ENCODE measurements around the gene GNE.
"Not testable (repeated sequence)": the region's sequence is repeated elsewhere in the genome, so short reads cannot be mapped to it uniquely, and the experiment has no call there.

GNE gene

GRCh38 chr9:36268007-36268427, 9.8 kb upstream of the GNE start:
- DNase-seq: no peak

DNA sequence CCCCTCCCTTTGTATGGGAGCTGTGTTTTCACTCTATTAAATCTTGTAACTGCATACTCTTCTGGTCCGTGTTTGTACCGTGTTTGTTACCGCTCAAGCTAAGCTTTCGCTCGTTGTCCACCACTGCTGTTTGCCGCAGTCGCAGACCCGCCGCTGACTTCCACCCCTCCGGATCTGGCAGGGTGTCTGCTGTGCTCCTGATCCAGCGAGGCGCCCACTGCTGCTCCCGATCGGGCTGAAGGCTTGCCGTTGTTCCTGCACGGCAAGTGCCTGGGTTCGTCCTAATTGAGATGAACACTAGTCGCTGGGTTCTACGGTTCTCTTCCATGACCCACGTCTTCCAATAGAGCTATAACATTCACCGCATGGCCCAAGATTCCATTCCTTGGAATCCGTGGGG, 6.6 kb upstream of the GNE start:
- no peak for DNase-seq

GRCh38 chr9:36263683-36264082, 5.4 kb upstream of the GNE start:
- no peak for DNase-seq

DNA sequence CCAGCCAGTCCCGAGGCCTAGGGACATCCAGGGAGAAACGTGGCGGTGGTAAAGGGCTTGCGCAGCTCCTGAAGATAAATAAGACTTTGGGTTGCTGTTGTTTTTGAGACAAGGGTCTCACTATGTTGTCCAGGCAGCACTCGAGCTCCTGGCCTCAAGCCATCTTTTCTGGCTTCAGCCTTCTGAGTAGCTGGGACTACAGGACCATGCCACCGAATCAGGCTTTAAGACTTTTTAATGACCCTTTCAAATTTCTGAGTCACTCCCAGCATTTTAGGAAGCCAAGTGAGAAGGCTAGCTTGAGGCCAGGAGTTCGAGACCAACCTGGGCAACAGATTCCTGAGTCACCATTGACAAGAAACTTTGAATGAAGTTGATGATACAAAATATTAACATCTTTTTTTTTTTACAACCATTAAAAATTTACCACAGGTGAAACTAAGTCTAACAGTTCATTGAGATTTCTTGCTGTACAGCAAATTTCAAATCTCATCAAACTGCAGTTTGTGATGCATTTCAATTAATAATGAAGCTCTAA, 817 bp upstream of the GNE start:
- DNase-seq: no peak

DNA sequence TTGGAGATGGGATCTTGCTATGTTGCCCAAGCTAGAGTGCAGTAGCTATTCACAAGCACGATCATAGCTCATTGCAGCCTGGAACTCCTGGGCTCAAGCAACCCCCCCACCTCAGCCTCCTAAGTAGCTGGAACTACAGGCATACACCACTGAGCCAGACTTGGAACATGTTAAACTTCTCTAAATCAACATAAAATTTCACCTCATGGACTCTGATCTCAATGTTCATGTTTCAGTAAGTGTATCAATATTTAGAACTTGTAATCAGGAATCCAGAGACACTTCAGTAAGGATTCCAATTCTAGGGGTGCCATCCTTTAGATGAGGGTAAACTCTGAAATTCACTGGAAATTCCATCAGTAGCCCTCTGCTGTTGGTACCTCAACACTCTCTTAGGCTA, 6.8 kb downstream of the GNE start:
- no peak for DNase-seq

GRCh38 chr9:36250079-36250478, 8.2 kb downstream of the GNE start:
- no peak for DNase-seq

DNA sequence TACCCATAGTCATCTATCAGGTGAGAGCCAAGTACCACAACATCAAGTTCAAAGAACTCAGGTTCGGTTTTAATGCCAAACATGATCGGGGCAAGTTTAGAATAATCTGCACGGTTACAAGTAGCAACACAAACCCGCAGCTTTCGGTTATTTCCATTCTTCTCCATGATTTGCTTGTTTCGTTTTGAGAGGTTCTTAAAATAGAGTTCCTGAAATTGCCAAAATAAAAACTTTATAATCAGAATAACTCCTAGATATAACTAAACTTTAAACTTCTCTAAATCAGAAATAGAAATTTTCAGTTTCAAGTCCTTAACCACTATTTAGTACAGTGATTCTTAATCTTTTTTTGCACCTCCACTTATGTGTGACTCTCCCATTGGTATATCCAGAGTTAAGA, 9.1 kb downstream of the GNE start:
- no peak for DNase-seq

GRCh38 chr9:36248061-36248460, 10.2 kb downstream of the GNE start:
- DNase-seq: not testable (repeated sequence)

DNA sequence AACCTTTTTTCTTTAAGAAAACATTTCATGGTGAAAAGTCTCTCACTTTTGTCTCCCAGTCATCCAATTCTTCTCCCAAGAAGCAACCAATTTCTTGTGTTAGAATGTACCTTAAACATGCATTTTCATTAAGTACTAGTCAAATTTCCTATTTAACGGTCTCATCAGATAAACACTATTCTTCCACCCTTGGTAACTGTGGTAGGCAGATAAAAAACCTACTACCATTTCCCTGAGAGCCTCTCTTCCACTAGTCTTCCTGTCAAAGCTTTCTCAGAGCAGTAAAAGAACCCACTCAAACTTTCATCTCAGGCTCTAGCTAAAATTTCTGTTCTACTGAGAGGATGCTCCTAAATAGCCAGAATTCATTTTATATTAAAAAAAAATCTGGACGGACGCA, 10.9 kb downstream of the GNE start:
- no peak for DNase-seq

DNA sequence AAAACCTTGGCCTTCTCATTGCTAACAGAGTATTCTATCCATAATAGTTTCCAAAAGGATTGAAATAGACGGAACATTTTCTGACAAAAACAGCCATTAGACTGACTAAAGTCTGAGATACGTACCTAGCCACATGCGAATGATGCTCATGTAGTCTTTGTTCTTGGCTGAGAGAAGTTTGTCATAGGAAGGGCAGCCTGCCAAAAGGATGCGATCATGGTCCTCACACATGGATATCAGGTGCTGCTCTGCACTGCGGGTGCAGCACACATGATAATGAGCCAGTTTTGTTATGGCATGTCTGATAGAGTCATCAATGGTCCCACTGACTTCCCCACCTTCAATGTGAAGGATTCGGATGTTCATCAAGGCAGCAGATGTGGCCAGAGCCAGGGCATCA, 12.3 kb downstream of the GNE start:
- DNase-seq: no peak

DNA sequence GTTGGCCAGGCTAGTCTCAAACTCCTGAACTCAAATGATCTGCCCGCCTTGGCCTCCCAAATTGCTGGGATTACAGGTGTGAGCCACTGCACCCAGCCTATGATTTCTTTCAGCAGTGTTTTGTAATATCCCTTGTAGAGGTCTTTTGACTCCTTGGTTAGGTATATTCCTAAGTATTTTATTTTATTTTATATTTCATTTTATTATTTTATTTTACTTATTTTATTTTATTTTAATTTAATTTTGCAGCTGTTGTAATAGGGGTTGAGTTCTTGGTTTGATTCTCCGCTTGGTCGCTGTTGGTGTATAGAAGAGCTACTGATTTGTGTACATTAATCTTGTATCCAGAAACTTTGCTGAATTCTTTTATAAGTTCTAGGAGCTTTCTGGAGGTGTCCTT, 18.6 kb downstream of the GNE start:
- not testable (repeated sequence) for DNase-seq

DNA sequence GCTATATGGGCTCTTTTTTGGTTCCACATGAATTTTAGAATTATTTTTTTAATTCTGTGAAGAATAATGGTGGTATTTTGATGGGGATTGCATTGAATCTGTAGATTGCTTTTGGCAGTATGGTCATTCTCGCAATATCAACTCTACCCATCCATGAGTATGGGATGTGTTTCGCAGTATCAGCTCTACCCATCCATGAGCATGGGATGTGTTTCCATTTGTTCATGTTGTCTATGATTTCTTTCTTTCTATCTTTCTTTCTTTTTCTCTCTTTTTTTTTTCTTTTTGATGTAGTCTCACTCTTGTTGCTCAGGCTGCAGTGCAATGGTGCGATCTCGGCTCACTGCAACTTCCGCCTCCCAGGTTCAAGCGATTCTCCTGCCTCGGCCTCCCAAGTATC, 19.0 kb downstream of the GNE start:
- DNase-seq: not testable (repeated sequence)

GRCh38 chr9:36237230-36237629, 21.0 kb downstream of the GNE start:
- no peak for DNase-seq

GRCh38 chr9:36222449-36222848, 35.8 kb downstream of the GNE start:
- DNase-seq: no peak

- DNase-seq: no peak
These were observed 36.6 kb downstream of the GNE start for GRCh38 chr9:36221667-36222066.

DNA sequence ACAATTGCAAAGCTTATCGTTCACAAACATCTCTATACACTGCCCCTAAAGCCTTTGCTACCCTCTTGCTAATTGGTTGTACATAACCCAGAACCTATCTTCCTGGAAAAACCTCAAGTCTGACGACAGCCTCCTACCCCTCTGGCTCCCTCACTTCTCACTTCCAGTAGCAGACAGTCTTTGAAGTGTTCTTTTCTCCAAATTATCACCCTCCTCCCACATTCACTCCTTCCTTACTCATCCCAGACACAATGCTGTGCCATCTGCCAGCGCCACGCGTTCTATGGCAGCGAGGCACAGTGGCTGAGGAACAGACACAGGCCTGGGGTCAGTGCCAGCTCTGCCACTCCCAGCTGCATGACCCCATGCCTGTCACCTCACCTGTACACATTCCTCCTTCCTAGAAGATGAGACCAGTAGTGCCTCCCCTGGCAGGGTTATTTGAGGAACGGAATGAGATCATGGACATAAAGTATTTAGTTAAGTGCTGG, 39.8 kb downstream of the GNE start:
- DNase-seq: no peak

GRCh38 chr9:36218011-36218410, 40.2 kb downstream of the GNE start:
- DNase-seq: no peak

DNA sequence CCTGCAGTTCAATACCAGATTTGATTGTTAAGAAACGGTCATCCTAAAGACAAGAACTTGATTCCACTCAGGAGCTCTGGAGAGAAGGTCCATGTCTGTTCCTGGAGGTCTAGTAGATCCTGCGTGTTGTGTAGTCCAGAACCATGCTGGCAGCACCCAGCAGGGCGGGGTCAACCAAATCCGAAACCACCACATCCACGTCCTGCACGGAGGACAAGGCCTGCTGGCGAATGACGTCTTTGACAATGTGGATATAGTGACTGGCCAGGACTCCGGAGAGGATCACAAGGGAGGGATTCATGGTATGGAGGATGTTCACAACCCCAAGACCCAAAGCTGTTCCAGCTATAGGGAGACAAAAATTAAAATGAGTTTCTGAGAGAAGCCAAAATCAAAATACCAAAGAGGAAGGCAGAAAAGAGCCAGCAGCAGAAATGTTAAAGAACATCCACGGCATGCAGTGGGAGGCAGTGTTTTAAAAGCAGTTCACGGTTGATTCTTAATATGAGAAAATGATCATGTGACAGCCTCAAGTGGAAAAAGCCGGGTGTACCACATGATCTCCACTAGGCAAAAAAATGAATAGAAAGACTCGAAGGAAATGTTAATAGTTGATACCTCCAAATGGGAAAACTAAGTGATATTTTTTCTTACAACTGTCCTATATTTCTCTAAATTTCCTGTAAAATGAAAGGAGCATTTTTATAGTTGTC, 40.8 kb downstream of the GNE start:
- no peak for DNase-seq

DNA sequence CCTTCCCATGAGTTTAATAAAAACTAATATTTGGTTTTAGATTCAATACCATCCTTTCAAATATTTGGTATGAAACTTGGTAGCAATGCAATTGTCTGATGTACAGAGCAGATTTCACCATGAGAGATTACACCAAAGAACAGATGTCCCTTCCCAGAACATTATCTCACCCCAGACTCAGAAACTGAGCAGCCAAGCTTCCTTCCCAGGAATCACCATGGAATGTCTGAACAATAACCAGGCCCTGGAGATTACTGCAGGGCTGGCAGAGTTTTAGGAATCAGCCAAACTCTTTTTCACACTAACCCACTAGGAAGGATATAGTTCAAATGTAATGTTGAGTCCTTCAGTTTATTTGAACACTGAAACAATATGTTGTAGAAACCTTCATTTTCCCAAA, 43.7 kb downstream of the GNE start:
- no peak for DNase-seq

DNA sequence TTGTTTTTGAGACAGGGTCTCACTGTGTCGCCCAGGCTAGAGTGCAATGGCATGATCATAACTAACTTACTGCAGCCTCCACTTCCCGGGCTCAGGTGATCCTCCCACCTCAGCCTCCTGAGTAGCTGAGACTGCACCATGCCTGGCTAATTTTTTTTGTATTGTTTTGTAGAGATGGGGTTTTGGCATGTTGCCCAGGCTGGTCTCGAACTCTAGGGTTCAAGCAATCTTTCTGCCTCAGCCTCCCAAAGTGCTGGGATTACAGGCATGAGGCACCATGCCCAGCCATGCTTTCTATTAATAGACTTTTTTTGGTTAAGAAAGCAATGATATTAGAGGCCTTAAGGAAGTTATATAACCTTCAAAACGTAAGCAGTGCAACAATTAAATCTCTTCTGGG, 44.3 kb downstream of the GNE start:
- DNase-seq: no peak

DNA sequence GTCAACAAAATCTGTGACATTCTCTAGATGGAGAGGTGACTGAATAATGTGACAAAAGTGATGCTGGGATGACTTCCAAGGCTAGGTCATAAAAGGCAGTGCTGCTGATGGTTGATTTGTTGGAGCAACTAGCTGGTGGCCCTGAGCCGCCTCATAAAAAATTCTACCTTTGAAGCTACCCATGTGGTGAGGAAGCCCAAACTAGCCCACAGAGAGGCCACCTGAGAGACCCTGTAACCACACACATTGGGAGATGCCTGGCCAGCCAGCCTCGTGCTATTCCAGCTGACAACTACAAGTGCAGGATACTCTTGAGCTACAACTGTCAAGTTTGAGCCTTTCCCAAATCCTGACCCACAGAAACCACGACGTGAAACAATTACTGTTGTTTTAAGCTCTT, 44.9 kb downstream of the GNE start:
- DNase-seq: no peak

- no peak for DNase-seq
These were observed 46.7 kb downstream of the GNE start for GRCh38 chr9:36211510-36211909.

DNA sequence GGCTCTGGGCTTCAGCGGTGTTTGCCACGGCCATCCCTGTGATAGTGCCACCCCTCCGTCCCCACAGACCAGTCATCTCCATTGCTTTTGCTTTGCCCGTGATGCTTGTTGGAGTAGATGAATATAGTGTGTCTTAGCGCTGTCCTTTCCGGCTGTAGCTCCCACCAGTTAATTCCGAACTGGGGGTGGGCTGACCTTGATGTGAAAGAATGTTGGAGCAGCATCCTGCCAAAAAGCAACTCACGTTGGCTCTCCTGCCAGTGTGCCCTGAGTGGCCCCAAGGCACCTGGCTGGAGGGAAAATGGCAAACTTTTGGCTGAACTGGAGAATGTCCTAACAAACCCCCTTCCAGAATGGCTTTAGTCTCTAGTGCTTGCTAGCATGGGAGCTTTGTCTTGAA, 47.5 kb downstream of the GNE start:
- DNase-seq: no peak

- DNase-seq: no peak
These were observed 49.6 kb downstream of the GNE start for GRCh38 chr9:36208521-36209253.

Data from activated CD4-positive, CD25-positive, alpha-beta regulatory T cell (primary cell).